K562 (cell line): ENCODE measurements around the gene TAS2R40. TPM values are rescaled to one million over a fixed set of nuclear protein-coding genes. Genes with fewer than 3 reads are reported as not detected.
A peak's percentile ranks its signal among the peaks of the same experiment; 100 is the strongest.

Experiments used
- ATAC-seq: fragments of 200-7000 bp; cut with Tn5 transposase; 3 replicates; pipeline ENCODE4 v1.9.1; 2020; ENCODE audit warnings: moderate library complexity
- BruUV-seq: library from RNA; stranded (reverse); fragments of 400-500 nt; replicated peaks from 2 replicates; lab custom pipeline; 2021; lab: Mats Ljungman, UMichigan
- CTCF ChIA-PET: fragments of 300-600 bp; formaldehyde crosslinking; extraction: SDS; loops from one replicate; lab custom pipeline; 2021; ENCODE audit warnings: low intra/inter-chr PET ratio; lab: Yijun Ruan, JAX
- POLR2A ChIA-PET: fragments of 300-600, 350-650 bp; sonication (Branson Sonifier 250); formaldehyde crosslinking; extraction: SDS; loops from one replicate; lab custom pipeline; 2021; ENCODE audit warnings: antibody characterized with exemption, inconsistent platforms; lab: Yijun Ruan, JAX
- DNase-seq, 4 experiments: peaks; one replicate each; pipeline versions ENCODE4 v3.0.0 to v3.0.0-alpha.2; 2011 to 2018; ENCODE audit warnings: low spot score in 3 of 4, mixed read lengths in 3 of 4; ENCODE audit errors: extremely low read depth in 1 of 4
- FAIRE-seq: peaks from 2 replicates; lab custom pipeline; 2011; peaks lifted over from hg19 to GRCh38; lab: Jason Lieb, UNC
- H2AFZ ChIP-seq: 2 replicates; pipeline ENCODE4 v1.6.0; 2011; ENCODE audit warnings: low read depth, low read length, control low read depth, inconsistent platforms
- H3K27ac ChIP-seq: fragments of 200-600 bp; 3 replicates; pipeline ENCODE4 v1.8.0; 2011; ENCODE audit warnings: low read depth, mild to moderate bottlenecking, control low read depth, inconsistent platforms, low read length, moderate library complexity, mixed read lengths; ENCODE audit errors: extremely low read depth
- H3K27me3 ChIP-seq, 2 experiments: fragments of 300-600 bp in 1 of 2; 2 replicates in 1 of 2; 3 replicates in 1 of 2; pipeline versions ENCODE4 v1.6.0 to v1.8.0; 2011; ENCODE audit warnings: inconsistent platforms in 2 of 2, low read length in 2 of 2, mild to moderate bottlenecking in 1 of 2, mixed read lengths in 1 of 2, moderate library complexity in 1 of 2; ENCODE audit not compliant: control insufficient read depth in 2 of 2, insufficient read depth in 2 of 2
- H3K36me3 ChIP-seq: fragments of 300-600 bp; 3 replicates; pipeline ENCODE4 v1.8.0; 2011; ENCODE audit warnings: mild to moderate bottlenecking, low read length, inconsistent platforms; ENCODE audit not compliant: control insufficient read depth, insufficient read depth
- H3K4me1 ChIP-seq, 2 experiments: fragments of 200-600 bp in 1 of 2; replicated peaks in 1 of 2; 2 replicates in 1 of 2; 3 replicates in 1 of 2; pipeline versions ENCODE4 v1.5.1 to v1.8.0; 2011; ENCODE audit warnings: inconsistent platforms in 2 of 2, low read length in 2 of 2, mild to moderate bottlenecking in 1 of 2, mixed read lengths in 1 of 2, moderate library complexity in 1 of 2; ENCODE audit not compliant: control insufficient read depth in 2 of 2, insufficient read depth in 2 of 2
- H3K4me2 ChIP-seq: 2 replicates; pipeline ENCODE4 v1.6.1; 2011; ENCODE audit warnings: low read length, control low read depth, inconsistent platforms, mixed read lengths; ENCODE audit not compliant: insufficient read depth
- H3K4me3 ChIP-seq: fragments of 200-600 bp; sonication (generic), shearing (Covaris generic); 2 replicates; pipeline ENCODE4 v1.5.1; 2016; ENCODE audit warnings: control low read depth, inconsistent platforms
- H3K79me2 ChIP-seq: fragments of 200-600 bp; 3 replicates; pipeline ENCODE4 v1.8.0; 2011; ENCODE audit warnings: low read length, inconsistent platforms; ENCODE audit not compliant: control insufficient read depth, insufficient read depth
- H3K9ac ChIP-seq, 2 experiments: 2 replicates each; pipeline versions ENCODE4 v1.6.0 to v1.6.1; 2011; ENCODE audit warnings: low read depth in 2 of 2, low read length in 2 of 2, control low read depth in 1 of 2, inconsistent platforms in 1 of 2, mild to moderate bottlenecking in 1 of 2, mixed read lengths in 1 of 2; ENCODE audit not compliant: insufficient read depth in 1 of 2
- H3K9me1 ChIP-seq: one replicate; pipeline ENCODE4 v1.6.0; 2011; ENCODE audit warnings: inconsistent platforms, mild to moderate bottlenecking, low read length, moderate library complexity; ENCODE audit not compliant: control insufficient read depth, insufficient read depth
- H3K9me3 ChIP-seq: replicated peaks from 2 replicates; pipeline ENCODE4 v1.5.1; 2011; ENCODE audit warnings: low read depth, low read length, inconsistent platforms; ENCODE audit not compliant: control insufficient read depth, insufficient read depth
- H4K20me1 ChIP-seq: replicated peaks from 2 replicates; pipeline ENCODE4 v1.6.1; 2011; ENCODE audit warnings: low read length, inconsistent platforms, mixed read lengths; ENCODE audit not compliant: control insufficient read depth, insufficient read depth
- CBX3 ChIP-seq, 2 experiments: IDR thresholded peaks; 1 replicate in 1 of 2; 2 replicates in 1 of 2; pipeline ENCODE4 v1.6.1; 2012; ENCODE audit warnings: inconsistent platforms in 2 of 2, low read length in 2 of 2, borderline replicate concordance in 1 of 2, control low read depth in 1 of 2
- CTCF ChIP-seq, 3 experiments: IDR thresholded peaks in 2 of 3; conservative IDR thresholded peaks in 1 of 3; 2 replicates each; pipeline ENCODE4 v1.5.1; 2011 to 2012; ENCODE audit warnings: low read length in 3 of 3, mild to moderate bottlenecking in 3 of 3, control low read depth in 2 of 3, improper control_type of control experiment in 1 of 3, inconsistent platforms in 1 of 3, low read depth in 1 of 3, mixed read lengths in 1 of 3, moderate library complexity in 1 of 3; ENCODE audit not compliant: insufficient read depth in 2 of 3
- ETV6 ChIP-seq, 3 experiments: fragments of 150-350 bp in 1 of 3; sonication (generic) in 1 of 3; formaldehyde crosslinking in 1 of 3; IDR thresholded peaks; 2 replicates each; pipeline versions ENCODE4 v1.6.1 to v1.8.0; 2014 to 2022; ENCODE audit warnings: borderline replicate concordance in 2 of 3, low read depth in 2 of 3, antibody characterized with exemption in 1 of 3, low read length in 1 of 3, mild to moderate bottlenecking in 1 of 3, missing genetic modification reagents in 1 of 3
- NCOA1 ChIP-seq: fragments of 450-650 bp; IDR thresholded peaks from 2 replicates; pipeline ENCODE4 v1.6.1; 2016; ENCODE audit warnings: low read depth
- STAG1 ChIP-seq: sonication (generic); formaldehyde crosslinking; IDR thresholded peaks from 2 replicates; pipeline ENCODE4 v1.5.0; 2020; ENCODE audit warnings: missing genetic modification reagents, borderline replicate concordance
- STAT5A ChIP-seq: IDR thresholded peaks from 2 replicates; pipeline ENCODE4 v1.6.1; 2012; ENCODE audit warnings: low read length, inconsistent platforms, borderline replicate concordance
- TCF7L2 ChIP-seq: fragments of 150-350 bp; IDR thresholded peaks from 2 replicates; pipeline ENCODE4 v1.6.1; 2016; ENCODE audit warnings: low read depth, mild to moderate bottlenecking, low read length, moderate library complexity
- ZNF146 ChIP-seq: IDR thresholded peaks from one replicate; pipeline ENCODE4 v1.6.1; 2018; ENCODE audit warnings: missing compliant biosample characterization; ENCODE audit not compliant: unreplicated experiment
- WGBS: fragments of 100-300 bp; shearing (Covaris generic); methylation state at CpG from one replicate; pipeline ENCODE4 v1.1.6; 2016; ENCODE audit warnings: low coverage, mixed read lengths; ENCODE audit not compliant: insufficient coverage; ENCODE audit errors: missing lambda C conversion rate; 5-methylcytosine and 5-hydroxymethylcytosine counted together
- in situ Hi-C: fragments of 300-500 bp; cut with MboI; formaldehyde crosslinking; loops from 4 replicates; pipeline ENCODE4 v1.15.0; 2018; ENCODE audit warnings: inconsistent platforms, mixed read lengths
- intact Hi-C: fragments of 100-400 bp; cut with micrococcal nuclease; formaldehyde crosslinking; loops from 2 replicates; pipeline ENCODE4 v1.14.2; 2022
- polyA plus RNA-seq, 8 experiments: library from polyadenylated mRNA; depleted of rRNA in 4 of 8; stranded (reverse) in 5 of 8; unstranded in 3 of 8; fragments of >200 nt; fragmentation: Nextera tagmentation in 2 of 8; fragmentation: Illumina TruSeq in 1 of 8; extraction: Ambion mirVana in 2 of 8; extraction: Trizol in 1 of 8; gene quantifications; 2 replicates each; pipeline versions ENCODE4 v1.2.1 to v1.2.3, GENCODE V29; 2011 to 2014; ENCODE audit warnings: inconsistent platforms in 1 of 8, missing spikeins in 1 of 8
- total RNA-seq, 7 experiments: library from RNA; depleted of rRNA in 6 of 7; stranded (reverse); fragments of >200 nt in 6 of 7; fragmentation: Illumina TruSeq in 2 of 7; extraction: Trizol in 2 of 7; gene quantifications; 2 replicates each; pipeline versions ENCODE4 v1.2.1 to v1.2.3, GENCODE V29; 2011 to 2021; ENCODE audit warnings: low replicate concordance in 1 of 7
- TF ChIP-seq, protein P1 (sequence below): fragments of 250-450 bp; sonication (Bioruptor Pico); IDR thresholded peaks from 2 replicates; pipeline ENCODE4 v1.5.0; 2022; ENCODE audit warnings: mild to moderate bottlenecking
- TF ChIP-seq, protein P2 (sequence below): sonication (generic); formaldehyde crosslinking; IDR thresholded peaks from 2 replicates; pipeline ENCODE4 v1.8.0; 2023; ENCODE audit warnings: mild to moderate bottlenecking, missing genetic modification reagents

TAS2R40 gene
- total and polyA plus RNA-seq, 9 of the 15 experiments (the other 6 are each of a cell fraction or from before 2014, with no cell fraction given), result not detected

GRCh38 chr7:143240291-143241168 is 18.7 kb downstream of the TAS2R40 start:
- H3K79me2 ChIP-seq, result no peaks in the 10 kb centered on the region
- no peaks in the 10 kb centered on the region for H4K20me1 ChIP-seq
- ATAC-seq (peak; percentile 97), FAIRE-seq (peak; percentile 91), DNase-seq (peak; percentile 78 to 87 (median 84))
- intact Hi-C loops (loop anchor here (1.0 to 5.0 kb wide), 6 partner anchors 17 to 257 kb away; no protein-coding TSS in a partner anchor), in situ Hi-C loops (loop anchor here (10.0 kb wide), 1 partner anchor 64 kb away; no protein-coding TSS in a partner anchor)
- H2AFZ ChIP-seq, result peak overlapping the region; percentile 11; the same call in 1 of the 2 replicates
- no TSS peak for BruUV-seq
- H3K4me2 ChIP-seq, result no peak overlapping the region
- peaks cover 3% of the 10 kb centered on the region for H3K9me3 ChIP-seq
- ChIA-PET POLR2A (interaction anchor here (0.6 to 1.4 kb wide), 12 partner anchors 9 to 75 kb away, joined by 3 to 9 read pairs (median 4); partner anchors contain the start of gene TAS2R39), CTCF (interaction anchor here (0.6 to 2.7 kb wide), 6 partner anchors 26 to 247 kb away, joined by 3 to 39 read pairs (median 4); no protein-coding TSS in a partner anchor)
- no peaks in the 10 kb centered on the region for H3K9me1 ChIP-seq
- 5% methylated on average over 9 of the region's 9 CpGs for WGBS
- no peaks in the 10 kb centered on the region for H3K27me3 ChIP-seq
- no peak overlapping the region for H3K4me3 ChIP-seq
- H3K27ac ChIP-seq, result no peak overlapping the region
- H3K9ac ChIP-seq, result no peak overlapping the region
- H3K36me3 ChIP-seq, result no peaks in the 10 kb centered on the region
- no peaks in the 10 kb centered on the region; a peak in 1 of 5 replicates for H3K4me1 ChIP-seq
- TF ChIP-seq CBX3 (IDR thresholded peaks at IDR 0.05; ENCODE audit: borderline replicate concordance in 1 of 2, low read length in 2 of 2) (peak in 1 of 2 experiments; percentile 49; a peak in 1 of 3 replicates), STAT5A (0 out of 2 replicates have a peak, but pooled peaks have one; percentile 6), ETV6 (IDR thresholded peaks at IDR 0.05; ENCODE audit: borderline replicate concordance in 1 of 2, low read depth in 2 of 2, low read length in 1 of 2) (no peak), ETV6 (CRISPR knock-in tag; IDR thresholded peaks at IDR 0.05; ENCODE audit: borderline replicate concordance) (no peak), CTCF (IDR thresholded peaks at IDR 0.05 in 2 of 3, conservative IDR thresholded peaks at IDR 0.05 in 1 of 3; ENCODE audit: insufficient read depth in 2 of 3, low read depth in 1 of 3, low read length in 3 of 3) (peak; percentile 95 to 98 (median 95)), NCOA1 (no peak), ZNF146 (CRISPR knock-in tag) (no peak), STAG1 (peak; percentile 33; the same call in 1 of the 2 replicates), TCF7L2 (no peak)
- TF ChIP-seq, protein P1, sequence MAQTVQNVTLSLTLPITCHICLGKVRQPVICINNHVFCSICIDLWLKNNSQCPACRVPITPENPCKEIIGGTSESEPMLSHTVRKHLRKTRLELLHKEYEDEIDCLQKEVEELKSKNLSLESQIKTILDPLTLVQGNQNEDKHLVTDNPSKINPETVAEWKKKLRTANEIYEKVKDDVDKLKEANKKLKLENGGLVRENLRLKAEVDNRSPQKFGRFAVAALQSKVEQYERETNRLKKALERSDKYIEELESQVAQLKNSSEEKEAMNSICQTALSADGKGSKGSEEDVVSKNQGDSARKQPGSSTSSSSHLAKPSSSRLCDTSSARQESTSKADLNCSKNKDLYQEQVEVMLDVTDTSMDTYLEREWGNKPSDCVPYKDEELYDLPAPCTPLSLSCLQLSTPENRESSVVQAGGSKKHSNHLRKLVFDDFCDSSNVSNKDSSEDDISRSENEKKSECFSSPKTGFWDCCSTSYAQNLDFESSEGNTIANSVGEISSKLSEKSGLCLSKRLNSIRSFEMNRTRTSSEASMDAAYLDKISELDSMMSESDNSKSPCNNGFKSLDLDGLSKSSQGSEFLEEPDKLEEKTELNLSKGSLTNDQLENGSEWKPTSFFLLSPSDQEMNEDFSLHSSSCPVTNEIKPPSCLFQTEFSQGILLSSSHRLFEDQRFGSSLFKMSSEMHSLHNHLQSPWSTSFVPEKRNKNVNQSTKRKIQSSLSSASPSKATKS (CRISPR knock-in tag), result no peak
- TF ChIP-seq, protein P2, sequence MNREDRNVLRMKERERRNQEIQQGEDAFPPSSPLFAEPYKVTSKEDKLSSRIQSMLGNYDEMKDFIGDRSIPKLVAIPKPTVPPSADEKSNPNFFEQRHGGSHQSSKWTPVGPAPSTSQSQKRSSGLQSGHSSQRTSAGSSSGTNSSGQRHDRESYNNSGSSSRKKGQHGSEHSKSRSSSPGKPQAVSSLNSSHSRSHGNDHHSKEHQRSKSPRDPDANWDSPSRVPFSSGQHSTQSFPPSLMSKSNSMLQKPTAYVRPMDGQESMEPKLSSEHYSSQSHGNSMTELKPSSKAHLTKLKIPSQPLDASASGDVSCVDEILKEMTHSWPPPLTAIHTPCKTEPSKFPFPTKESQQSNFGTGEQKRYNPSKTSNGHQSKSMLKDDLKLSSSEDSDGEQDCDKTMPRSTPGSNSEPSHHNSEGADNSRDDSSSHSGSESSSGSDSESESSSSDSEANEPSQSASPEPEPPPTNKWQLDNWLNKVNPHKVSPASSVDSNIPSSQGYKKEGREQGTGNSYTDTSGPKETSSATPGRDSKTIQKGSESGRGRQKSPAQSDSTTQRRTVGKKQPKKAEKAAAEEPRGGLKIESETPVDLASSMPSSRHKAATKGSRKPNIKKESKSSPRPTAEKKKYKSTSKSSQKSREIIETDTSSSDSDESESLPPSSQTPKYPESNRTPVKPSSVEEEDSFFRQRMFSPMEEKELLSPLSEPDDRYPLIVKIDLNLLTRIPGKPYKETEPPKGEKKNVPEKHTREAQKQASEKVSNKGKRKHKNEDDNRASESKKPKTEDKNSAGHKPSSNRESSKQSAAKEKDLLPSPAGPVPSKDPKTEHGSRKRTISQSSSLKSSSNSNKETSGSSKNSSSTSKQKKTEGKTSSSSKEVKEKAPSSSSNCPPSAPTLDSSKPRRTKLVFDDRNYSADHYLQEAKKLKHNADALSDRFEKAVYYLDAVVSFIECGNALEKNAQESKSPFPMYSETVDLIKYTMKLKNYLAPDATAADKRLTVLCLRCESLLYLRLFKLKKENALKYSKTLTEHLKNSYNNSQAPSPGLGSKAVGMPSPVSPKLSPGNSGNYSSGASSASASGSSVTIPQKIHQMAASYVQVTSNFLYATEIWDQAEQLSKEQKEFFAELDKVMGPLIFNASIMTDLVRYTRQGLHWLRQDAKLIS (CRISPR knock-in tag), result no peak
